IMR-90 (cell line): Measurements from ENCODE around the gene POLR3K. TPM values are rescaled to one million over a fixed set of nuclear protein-coding genes. Genes with fewer than 3 reads are reported as not detected.
"Not testable (repeated sequence)": the region's sequence is repeated elsewhere in the genome, so short reads cannot be mapped to it uniquely, and the experiment has no call there.

Source experiments
- ATAC-seq: fragments of 200-7000 bp; cut with Tn5 transposase; 2 replicates; pipeline ENCODE4 v1.9.1; 2020; ENCODE audit warnings: low read depth, mild to moderate bottlenecking, moderate library complexity
- BruUV-seq: library from RNA; stranded (reverse); fragments of 400-500 nt; replicated peaks from 2 replicates; lab custom pipeline; 2021; lab: Mats Ljungman, UMichigan
- CTCF ChIA-PET: fragments of 300-600 bp; formaldehyde crosslinking; extraction: SDS; loops from one replicate; lab custom pipeline; 2021; ENCODE audit warnings: antibody characterized with exemption; lab: Yijun Ruan, JAX
- POLR2A ChIA-PET: fragments of 300-600 bp; sonication (Branson Sonifier 250); formaldehyde crosslinking; loops from one replicate; lab custom pipeline; 2022; ENCODE audit warnings: antibody characterized with exemption; ENCODE audit not compliant: unreplicated experiment; lab: Charles Lee
- DNase-seq: peaks from one replicate; pipeline ENCODE4 v3.0.0; 2013
- H2AFZ ChIP-seq: replicated peaks from 2 replicates; pipeline ENCODE3; 2013; ENCODE audit warnings: low read length, mild to moderate bottlenecking; ENCODE audit not compliant: poor library complexity
- H2AK5ac ChIP-seq: 2 replicates; pipeline ENCODE4 v1.6.1; 2013; ENCODE audit warnings: low read depth, low read length, inconsistent platforms
- H2AK9ac ChIP-seq: replicated peaks from 2 replicates; pipeline ENCODE3; 2013; ENCODE audit warnings: mild to moderate bottlenecking, low read depth, low read length, moderate library complexity; ENCODE audit not compliant: poor library complexity
- H2BK120ac ChIP-seq: 2 replicates; pipeline ENCODE4 v1.6.1; 2013; ENCODE audit warnings: low read depth, low read length, inconsistent platforms
- H2BK15ac ChIP-seq: 3 replicates; pipeline ENCODE4 v1.6.1; 2013; ENCODE audit warnings: low read depth, low read length, inconsistent platforms
- H2BK20ac ChIP-seq: 2 replicates; pipeline ENCODE4 v1.6.1; 2013; ENCODE audit warnings: low read depth, mild to moderate bottlenecking, inconsistent platforms, low read length, moderate library complexity
- H2BK5ac ChIP-seq: 2 replicates; pipeline ENCODE4 v1.6.1; 2013; ENCODE audit warnings: mild to moderate bottlenecking, low read depth, low read length, inconsistent platforms; ENCODE audit not compliant: poor library complexity, severe bottlenecking
- H3K14ac ChIP-seq: replicated peaks from 2 replicates; pipeline ENCODE4 v1.6.1; 2013; ENCODE audit warnings: low read depth, low read length, inconsistent platforms
- H3K18ac ChIP-seq: 2 replicates; pipeline ENCODE4 v1.6.1; 2013; ENCODE audit warnings: low read depth, low read length, control low read depth
- H3K23ac ChIP-seq: 2 replicates; pipeline ENCODE4 v1.6.1; 2013; ENCODE audit warnings: low read depth, low read length, inconsistent platforms
- H3K27ac ChIP-seq: 2 replicates; pipeline ENCODE4 v1.5.1; 2013; ENCODE audit warnings: mild to moderate bottlenecking, control low read depth, low read length; ENCODE audit not compliant: insufficient read depth
- H3K27me3 ChIP-seq: 2 replicates; pipeline ENCODE4 v1.6.1; 2013; ENCODE audit warnings: low read length; ENCODE audit not compliant: control insufficient read depth, insufficient read depth
- H3K36me3 ChIP-seq: 2 replicates; pipeline ENCODE4 v1.6.1; 2013; ENCODE audit warnings: low read length, mixed read lengths; ENCODE audit not compliant: control insufficient read depth, insufficient read depth
- H3K4ac ChIP-seq: 2 replicates; pipeline ENCODE4 v1.6.1; 2013; ENCODE audit warnings: low read depth, low read length, inconsistent platforms
- H3K4me1 ChIP-seq: 2 replicates; pipeline ENCODE4 v1.6.1; 2013; ENCODE audit warnings: low read length, mixed read lengths; ENCODE audit not compliant: control insufficient read depth, insufficient read depth
- H3K4me2 ChIP-seq: 2 replicates; pipeline ENCODE4 v1.6.1; 2013; ENCODE audit warnings: low read depth, mild to moderate bottlenecking, control low read depth, low read length, moderate library complexity
- H3K4me3 ChIP-seq: 2 replicates; pipeline ENCODE4 v1.5.1; 2013; ENCODE audit warnings: low read depth, mild to moderate bottlenecking, control low read depth, low read length, moderate library complexity; ENCODE audit not compliant: insufficient read depth
- H3K56ac ChIP-seq: 2 replicates; pipeline ENCODE4 v1.6.1; 2013; ENCODE audit warnings: low read length, inconsistent platforms; ENCODE audit not compliant: insufficient read depth; ENCODE audit errors: extremely low read depth
- H3K79me1 ChIP-seq, 2 experiments: 2 replicates each; pipeline ENCODE4 v1.6.1; 2013; ENCODE audit warnings: low read length in 2 of 2, inconsistent platforms in 1 of 2, low read depth in 1 of 2
- H3K9ac ChIP-seq: 2 replicates; pipeline ENCODE4 v1.6.1; 2013; ENCODE audit warnings: low read depth, low read length, control low read depth
- H3K9me1 ChIP-seq: 2 replicates; pipeline ENCODE4 v1.6.1; 2013; ENCODE audit warnings: low read length, inconsistent platforms; ENCODE audit not compliant: insufficient read depth
- H3K9me3 ChIP-seq: 2 replicates; pipeline ENCODE4 v1.6.1; 2013; ENCODE audit warnings: low read length; ENCODE audit not compliant: control insufficient read depth, insufficient read depth
- H4K20me1 ChIP-seq: 2 replicates; pipeline ENCODE4 v1.6.1; 2013; ENCODE audit warnings: low read length, inconsistent platforms; ENCODE audit not compliant: insufficient read depth
- H4K5ac ChIP-seq: 2 replicates; pipeline ENCODE4 v1.6.1; 2013; ENCODE audit warnings: mild to moderate bottlenecking, low read depth, low read length, control low read depth
- H4K8ac ChIP-seq, 2 experiments: 2 replicates each; pipeline ENCODE4 v1.6.1; 2013; ENCODE audit warnings: low read depth in 2 of 2, low read length in 2 of 2, control low read depth in 1 of 2, inconsistent platforms in 1 of 2
- H4K91ac ChIP-seq: 2 replicates; pipeline ENCODE4 v1.6.1; 2013; ENCODE audit warnings: low read depth, low read length, inconsistent platforms; ENCODE audit not compliant: insufficient read depth
- WGBS, 2 experiments: methylation state at CpG; one replicate each; pipeline versions ENCODE4 v1.1.5 to v1.1.7; 2013; ENCODE audit warnings: missing lambda C conversion rate in 2 of 2; ENCODE audit not compliant: insufficient read length in 1 of 2; ENCODE audit errors: extremely low coverage in 2 of 2; 5-methylcytosine and 5-hydroxymethylcytosine counted together
- dilution Hi-C: fragments of 300-500 bp; cut with HindIII; formaldehyde crosslinking; loops from one replicate; pipeline ENCODE4 v1.14.3; 2018; ENCODE audit warnings: low sequenced_read_pairs; ENCODE audit not compliant: unreplicated experiment
- in situ Hi-C: fragments of 300-500 bp; cut with MboI; formaldehyde crosslinking; loops from 3 replicates; pipeline ENCODE4 v1.14.3; 2019; ENCODE audit warnings: low sequenced_read_pairs, inconsistent platforms, mixed read lengths
- intact Hi-C: fragments of 100-400 bp; cut with micrococcal nuclease; formaldehyde crosslinking; loops from 2 replicates; pipeline ENCODE4 v1.10.0; 2022
- polyA plus RNA-seq, 3 experiments: library from polyadenylated mRNA; depleted of rRNA; stranded (reverse); fragments of >200 nt; gene quantifications; 2 replicates each; pipeline ENCODE4 v1.2.3, GENCODE V29; 2012; ENCODE audit warnings: low replicate concordance in 1 of 3
- total RNA-seq: library from RNA; depleted of rRNA; stranded (reverse); fragments of >200 nt; gene quantifications from 2 replicates; pipeline ENCODE4 v1.2.3, GENCODE V29; 2012

POLR3K gene
- total and polyA plus RNA-seq, 2 of the 4 experiments (the other 2 are of a cell fraction), result 9.0 to 39.5 TPM

DNA sequence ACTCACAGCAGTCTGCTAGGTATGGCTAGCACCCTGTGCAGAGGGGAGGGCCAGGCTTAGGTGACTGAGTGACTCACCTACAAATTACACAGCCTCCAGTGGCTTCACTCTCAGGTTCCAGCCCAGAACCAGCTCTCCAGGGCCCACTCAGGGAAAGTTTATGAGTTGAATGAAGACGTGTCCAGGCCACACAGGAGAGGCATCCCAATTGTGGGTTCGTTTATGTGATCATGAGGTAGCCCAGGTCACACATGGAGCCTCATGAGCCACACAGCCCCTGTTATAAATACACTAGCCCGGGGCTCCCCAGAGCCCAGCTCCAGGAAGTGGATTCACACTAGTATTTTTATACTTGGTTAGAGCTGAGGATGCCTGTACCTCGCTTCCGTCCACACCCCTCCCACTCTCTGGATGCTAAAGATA, 27.5 kb downstream of the POLR3K start:
- H3K9ac ChIP-seq, H3K9me3 ChIP-seq, BruUV-seq, H3K14ac ChIP-seq, H4K8ac ChIP-seq, H4K5ac ChIP-seq, H2AFZ ChIP-seq, DNase-seq, H2BK120ac ChIP-seq, intact Hi-C loops, H3K79me1 ChIP-seq, H3K4me2 ChIP-seq, H2AK9ac ChIP-seq, dilution Hi-C loops, H2BK15ac ChIP-seq, H3K23ac ChIP-seq, CTCF ChIA-PET, H4K20me1 ChIP-seq, H3K36me3 ChIP-seq, H3K4me3 ChIP-seq, H2BK5ac ChIP-seq, in situ Hi-C loops, H3K27ac ChIP-seq, H3K18ac ChIP-seq, H3K9me1 ChIP-seq, H2BK20ac ChIP-seq, POLR2A ChIA-PET, H3K4ac ChIP-seq, H3K56ac ChIP-seq, H3K4me1 ChIP-seq, H3K27me3 ChIP-seq, H4K91ac ChIP-seq, H2AK5ac ChIP-seq, ATAC-seq: not testable (repeated sequence)
- WGBS, 2 experiments, result no CpG with 5 or more reads among the region's 5 CpGs

DNA sequence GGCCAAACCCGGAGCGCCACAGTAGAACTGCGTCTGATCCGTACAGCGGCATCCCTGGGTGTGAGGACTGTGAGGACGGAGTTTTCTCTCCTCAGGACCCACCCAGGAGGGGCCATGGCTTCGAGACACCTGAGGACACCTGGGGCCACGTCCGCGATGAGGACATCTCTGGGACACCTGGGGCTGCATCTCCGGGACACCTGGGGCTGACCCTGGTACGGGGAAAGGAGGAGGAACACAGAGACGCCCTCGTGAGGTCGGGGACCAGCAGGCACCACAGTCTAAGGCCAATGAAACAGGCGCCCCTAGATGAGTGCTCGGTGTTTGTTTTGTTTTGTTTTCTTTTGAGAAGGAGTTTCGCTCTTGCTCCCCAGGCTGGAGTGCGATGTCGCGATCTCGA, 29.3 kb downstream of the POLR3K start:
- ATAC-seq, H2BK5ac ChIP-seq, H2AK9ac ChIP-seq, in situ Hi-C loops, H4K20me1 ChIP-seq, H4K91ac ChIP-seq, H2BK15ac ChIP-seq, dilution Hi-C loops, H3K18ac ChIP-seq, BruUV-seq, intact Hi-C loops, DNase-seq, H3K9ac ChIP-seq, H3K4me3 ChIP-seq, POLR2A ChIA-PET, H3K4me1 ChIP-seq, H3K27ac ChIP-seq, H2BK120ac ChIP-seq, H4K8ac ChIP-seq, H3K14ac ChIP-seq, CTCF ChIA-PET, H2AFZ ChIP-seq, H3K4me2 ChIP-seq, H3K79me1 ChIP-seq, H3K56ac ChIP-seq, H2BK20ac ChIP-seq, H3K36me3 ChIP-seq, H3K4ac ChIP-seq, H3K9me1 ChIP-seq, H3K9me3 ChIP-seq, H3K23ac ChIP-seq, H3K27me3 ChIP-seq, H2AK5ac ChIP-seq, H4K5ac ChIP-seq: not testable (repeated sequence)
- WGBS, 2 experiments, result no CpG with 5 or more reads among the region's 22 CpGs
